GM19468 (cell line): ENCODE data around the gene GIMD1.
"Not testable (repeated sequence)": the region's sequence is repeated elsewhere in the genome, so short reads cannot be mapped to it uniquely, and the experiment has no call there.

Experiments used
- ATAC-seq: cut with Tn5 transposase; IDR thresholded peaks from one replicate; pipeline ENCODE4 v1.9.1; 2021; ENCODE audit warnings: mild to moderate bottlenecking, moderate library complexity, moderate number of reproducible peaks; ENCODE audit not compliant: unreplicated experiment; ENCODE audit errors: extremely low read depth

Gene GIMD1

GRCh38 chr4:106368678-106369077 is at the start of gene GIMD1:
Gene GIMD1 (minus strand): TSS chr4:106368778. CDS start chr4:106367435, 1,343 bp downstream.
- no peak for ATAC-seq

- ATAC-seq: no peak
Measured at GRCh38 chr4:106414366-106414765, 45.8 kb upstream of the GIMD1 start.

- ATAC-seq: no peak
Measured at GRCh38 chr4:106409901-106410889, 41.6 kb upstream of the GIMD1 start.

GRCh38 chr4:106408004-106408403 is 39.4 kb upstream of the GIMD1 start:
- ATAC-seq: not testable (repeated sequence)

GRCh38 chr4:106401157-106401556 is 32.6 kb upstream of the GIMD1 start:
- no peak for ATAC-seq

GRCh38 chr4:106398898-106399297 is 30.3 kb upstream of the GIMD1 start:
- ATAC-seq: not testable (repeated sequence)

- ATAC-seq: no peak
Measured at GRCh38 chr4:106395582-106395981, 27.0 kb upstream of the GIMD1 start.

GRCh38 chr4:106385853-106386393 is 17.3 kb upstream of the GIMD1 start:
- no peak for ATAC-seq

- ATAC-seq: no peak
Measured at GRCh38 chr4:106384878-106385277, 16.3 kb upstream of the GIMD1 start.

- no peak for ATAC-seq
Measured at GRCh38 chr4:106380179-106380578, 11.6 kb upstream of the GIMD1 start.

- no peak for ATAC-seq
Measured at GRCh38 chr4:106373026-106373425, 4.4 kb upstream of the GIMD1 start.

GRCh38 chr4:106371161-106371560 is 2.6 kb upstream of the GIMD1 start:
- ATAC-seq: no peak

GRCh38 chr4:106370214-106370613 is 1.6 kb upstream of the GIMD1 start:
- ATAC-seq: no peak

GRCh38 chr4:106369456-106370060 is 980 bp upstream of the GIMD1 start:
- no peak for ATAC-seq

GRCh38 chr4:106367072-106367471 is 1.5 kb downstream of the GIMD1 start:
- ATAC-seq: no peak

GRCh38 chr4:106366026-106366425 is 2.6 kb downstream of the GIMD1 start:
- no peak for ATAC-seq

GRCh38 chr4:106365613-106366012 is 3.0 kb downstream of the GIMD1 start:
- no peak for ATAC-seq

- ATAC-seq: no peak
Measured at GRCh38 chr4:106364282-106364681, 4.3 kb downstream of the GIMD1 start.

- ATAC-seq: no peak
Measured at GRCh38 chr4:106362086-106362825, 6.3 kb downstream of the GIMD1 start.

GRCh38 chr4:106358899-106359298 is 9.7 kb downstream of the GIMD1 start:
- no peak for ATAC-seq
